Measurements from ENCODE around the gene ARSH.
"Not testable (repeated sequence)": the region's sequence is repeated elsewhere in the genome, so short reads cannot be mapped to it uniquely, and the experiment has no call there.

ARSH gene

GRCh38 chrX:3006495-3006894 lies at the start of gene ARSH:
ARSH (plus strand) TSS chrX:3006546; CDS start chrX:3006613, 67 bp downstream.
- Histone ChIP-seq H3K9me3 (peaks cover 0 to 18% (median 9%) of the 10 kb centered on the region in 3 donors), H3K36me3 (no peaks in the 10 kb centered on the region), H3K4me1 (no peaks in the 10 kb centered on the region), H3K27me3 (no peaks in the 10 kb centered on the region), H3K27ac (no peak within 1 kb of the TSS), H3K4me3 (no peak within 1 kb of the TSS)
- intact Hi-C loops (cut with DNase I; ENCODE audit: low total_unique reads): no loop called here
- TF ChIP-seq CTCF (IDR thresholded peaks at IDR 0.05): no peak
- no peak for DNase-seq

GRCh38 chrX:2958199-2958598 lies 48.1 kb upstream of the ARSH start:
- intact Hi-C loops (cut with DNase I; ENCODE audit: low total_unique reads): no loop called here
- no peaks in the 10 kb centered on the region for H3K27me3 ChIP-seq
- H3K9me3 ChIP-seq: no peaks in the 10 kb centered on the region
- no peak overlapping the region for H3K27ac ChIP-seq
- H3K36me3 ChIP-seq: no peaks in the 10 kb centered on the region
- H3K4me3 ChIP-seq: no peak overlapping the region
- no peaks in the 10 kb centered on the region for H3K4me1 ChIP-seq
- no peak for TF ChIP-seq CTCF (IDR thresholded peaks at IDR 0.05)
- DNase-seq: no peak

- Histone ChIP-seq H3K9me3 (no peaks in the 10 kb centered on the region), H3K4me3 (no peak overlapping the region), H3K36me3 (no peaks in the 10 kb centered on the region), H3K27ac (no peak overlapping the region), H3K4me1 (no peaks in the 10 kb centered on the region), H3K27me3 (no peaks in the 10 kb centered on the region)
- no peak for DNase-seq
- no peak for TF ChIP-seq CTCF (IDR thresholded peaks at IDR 0.05)
- intact Hi-C loops (cut with DNase I; ENCODE audit: low total_unique reads): no loop called here
Measured at GRCh38 chrX:2960861-2961515, 45.4 kb upstream of the ARSH start.

- Histone ChIP-seq H3K4me3 (no peak overlapping the region), H3K4me1 (no peaks in the 10 kb centered on the region), H3K27ac (no peak overlapping the region), H3K27me3 (no peaks in the 10 kb centered on the region), H3K36me3 (no peaks in the 10 kb centered on the region), H3K9me3 (no peaks in the 10 kb centered on the region)
- TF ChIP-seq CTCF (IDR thresholded peaks at IDR 0.05): no peak
- intact Hi-C loops (cut with DNase I; ENCODE audit: low total_unique reads): no loop called here
- no peak for DNase-seq
Measured at GRCh38 chrX:2962381-2962780, 44.0 kb upstream of the ARSH start.

- DNase-seq, H3K27me3 ChIP-seq: not testable (repeated sequence)
Measured at GRCh38 chrX:2963449-2963848, 42.9 kb upstream of the ARSH start.

GRCh38 chrX:2963992-2964794 lies 42.2 kb upstream of the ARSH start:
- H3K9me3 ChIP-seq; H3K36me3 ChIP-seq; intact Hi-C loops (cut with DNase I; ENCODE audit: low total_unique reads); H3K27me3 ChIP-seq; DNase-seq; H3K27ac ChIP-seq; H3K4me1 ChIP-seq; H3K4me3 ChIP-seq: not testable (repeated sequence)

More at GRCh38 chrX:2963449-2963848, 42.9 kb upstream of the ARSH start:
- intact Hi-C loops (cut with DNase I; ENCODE audit: low total_unique reads); H3K36me3 ChIP-seq; H3K9me3 ChIP-seq; H3K4me1 ChIP-seq; H3K27ac ChIP-seq; H3K4me3 ChIP-seq: not testable (repeated sequence)
